Endothelial cell of umbilical vein (primary cell): Measurements from ENCODE around the gene C4BPA. TPM values are rescaled to one million over a fixed set of nuclear protein-coding genes. Genes with fewer than 3 reads are reported as not detected.

Source experiments
- BruUV-seq: library from RNA; stranded (reverse); fragments of 400-500 nt; replicated peaks from 2 replicates; lab custom pipeline; 2021; lab: Mats Ljungman, UMichigan
- CTCF ChIA-PET: fragments of 300-600, 350-600 bp; sonication (Branson Sonifier 250); formaldehyde crosslinking; loops from one replicate; lab custom pipeline; 2021; ENCODE audit warnings: antibody characterized with exemption, inconsistent platforms; lab: Charles Lee
- POLR2A ChIA-PET: fragments of 300-600, 350-600 bp; sonication (Branson Sonifier 250); formaldehyde crosslinking; loops from one replicate; lab custom pipeline; 2021; ENCODE audit warnings: antibody characterized with exemption, inconsistent platforms; lab: Charles Lee
- DNase-seq: peaks from one replicate; pipeline ENCODE4 v3.0.0-alpha.2; 2011; ENCODE audit warnings: low read depth, low spot score
- FAIRE-seq: peaks from 2 replicates; lab custom pipeline; 2011; peaks lifted over from hg19 to GRCh38; lab: Jason Lieb, UNC
- H2AFZ ChIP-seq: 2 replicates; pipeline ENCODE4 v1.6.0; 2012; ENCODE audit warnings: low read depth, low read length, control low read depth, inconsistent platforms
- H3K27ac ChIP-seq: 2 replicates; pipeline ENCODE4 v1.5.1; 2011; ENCODE audit warnings: low read depth, mild to moderate bottlenecking, control low read depth, low read length, moderate library complexity; ENCODE audit not compliant: insufficient read depth
- H3K27me3 ChIP-seq, 2 experiments: 2 replicates each; pipeline versions ENCODE4 v1.6.0 to v1.6.1; 2011; ENCODE audit warnings: low read length in 2 of 2, mixed read lengths in 1 of 2; ENCODE audit not compliant: control insufficient read depth in 2 of 2, insufficient read depth in 2 of 2
- H3K36me3 ChIP-seq, 2 experiments: 2 replicates in 1 of 2; 3 replicates in 1 of 2; pipeline ENCODE4 v1.5.1; 2011; ENCODE audit warnings: low read length in 2 of 2, mild to moderate bottlenecking in 1 of 2, moderate library complexity in 1 of 2; ENCODE audit not compliant: control insufficient read depth in 2 of 2, insufficient read depth in 2 of 2; ENCODE audit errors: extremely low read depth in 1 of 2
- H3K4me1 ChIP-seq: 3 replicates; pipeline ENCODE4 v1.5.1; 2011; ENCODE audit warnings: mild to moderate bottlenecking, low read length; ENCODE audit not compliant: control insufficient read depth, insufficient read depth; ENCODE audit errors: extremely low read depth
- H3K4me2 ChIP-seq: 2 replicates; pipeline ENCODE4 v1.6.1; 2011; ENCODE audit warnings: low read length, control low read depth, mixed read lengths; ENCODE audit not compliant: insufficient read depth
- H3K4me3 ChIP-seq, 3 experiments: fragments of 200-600 bp in 1 of 3; sonication (generic), shearing (Covaris generic) in 1 of 3; replicated peaks in 1 of 3; 2 replicates each; pipeline ENCODE4 v1.5.1; 2011 to 2016; ENCODE audit warnings: control low read depth in 3 of 3, low read length in 3 of 3, mild to moderate bottlenecking in 2 of 3, inconsistent platforms in 1 of 3, low read depth in 1 of 3, moderate library complexity in 1 of 3; ENCODE audit not compliant: insufficient read depth in 1 of 3
- H3K79me2 ChIP-seq: 2 replicates; pipeline ENCODE4 v1.6.0; 2012; ENCODE audit warnings: low read length, inconsistent platforms; ENCODE audit not compliant: control insufficient read depth, insufficient read depth
- H3K9ac ChIP-seq: replicated peaks from 2 replicates; pipeline ENCODE3; 2011; ENCODE audit warnings: low read length, control low read depth; ENCODE audit not compliant: insufficient read depth; ENCODE audit errors: extremely low read depth
- H3K9me1 ChIP-seq: replicated peaks from 3 replicates; pipeline ENCODE4 v1.6.0; 2011; ENCODE audit warnings: mild to moderate bottlenecking, low read length; ENCODE audit not compliant: control insufficient read depth, insufficient read depth; ENCODE audit errors: extremely low read depth
- H3K9me3 ChIP-seq: replicated peaks from 2 replicates; pipeline ENCODE4 v1.5.1; 2012; ENCODE audit warnings: low read length, inconsistent platforms; ENCODE audit not compliant: control insufficient read depth, insufficient read depth
- H4K20me1 ChIP-seq: replicated peaks from 2 replicates; pipeline ENCODE3; 2011; ENCODE audit warnings: mild to moderate bottlenecking, low read length; ENCODE audit not compliant: control insufficient read depth, insufficient read depth; ENCODE audit errors: extremely low read depth
- CTCF ChIP-seq, 2 donors: IDR thresholded peaks; 1 replicate in 1 of 2; 2 replicates in 1 of 2; pipeline ENCODE4 v1.5.1; 2011; ENCODE audit warnings: low read length in 2 of 2, mild to moderate bottlenecking in 2 of 2, moderate library complexity in 2 of 2, control low read depth in 1 of 2, inconsistent platforms in 1 of 2, low read depth in 1 of 2; ENCODE audit not compliant: insufficient read depth in 1 of 2; ENCODE audit errors: extremely low read depth in 1 of 2
- EZH2 ChIP-seq: IDR thresholded peaks from 2 replicates; pipeline ENCODE4 v1.6.1; 2012; ENCODE audit warnings: borderline replicate concordance, low read depth, mild to moderate bottlenecking, moderate library complexity, low read length, inconsistent platforms; ENCODE audit not compliant: severe bottlenecking
- FOS ChIP-seq: IDR thresholded peaks from 2 replicates; pipeline ENCODE4 v1.6.1; 2011; ENCODE audit warnings: mild to moderate bottlenecking, low read length, moderate library complexity, borderline replicate concordance; ENCODE audit not compliant: insufficient read depth
- GATA2 ChIP-seq: IDR thresholded peaks from 2 replicates; pipeline ENCODE4 v1.7.0; 2011; ENCODE audit warnings: low read depth, mild to moderate bottlenecking, moderate library complexity, mixed read lengths, low read length; ENCODE audit not compliant: insufficient read length, insufficient read depth
- JUN ChIP-seq: IDR thresholded peaks from 2 replicates; pipeline ENCODE4 v1.6.1; 2011; ENCODE audit warnings: borderline replicate concordance, low read depth; ENCODE audit not compliant: insufficient read length, insufficient read depth
- MAX ChIP-seq: IDR thresholded peaks from 2 replicates; pipeline ENCODE4 v1.6.1; 2011; ENCODE audit not compliant: insufficient read depth, insufficient read length
- MYC ChIP-seq: IDR thresholded peaks from one replicate; pipeline ENCODE4 v1.6.1; 2011; ENCODE audit warnings: mild to moderate bottlenecking, low read depth, low read length
- POLR2A ChIP-seq: IDR thresholded peaks from 2 replicates; pipeline ENCODE4 v1.6.1; 2012; ENCODE audit warnings: low read depth, mild to moderate bottlenecking, control low read depth, low read length
- POLR2AphosphoS5 ChIP-seq: IDR thresholded peaks from 2 replicates; pipeline ENCODE4 v1.6.1; 2012; ENCODE audit warnings: low read depth, mild to moderate bottlenecking, control low read depth, low read length, moderate library complexity; ENCODE audit not compliant: insufficient read depth
- dilution Hi-C: fragments of 300-500 bp; cut with MboI; formaldehyde crosslinking; loops from one replicate; pipeline ENCODE4 v1.15.0; 2019; ENCODE audit warnings: low sequenced_read_pairs; ENCODE audit not compliant: extremely low pct_ligation_motif_present
- intact Hi-C: fragments of 100-400 bp; cut with micrococcal nuclease; formaldehyde crosslinking; loops from one replicate; pipeline ENCODE4 v1.10.0; 2022
- polyA plus RNA-seq, 4 experiments: library from polyadenylated mRNA; depleted of rRNA in 3 of 4; stranded (reverse) in 3 of 4; unstranded in 1 of 4; fragments of >200 nt; gene quantifications; 2 replicates each; pipeline versions ENCODE4 v1.2.1 to v1.2.3, GENCODE V29; 2011 to 2012; ENCODE audit warnings: missing spikeins in 1 of 4
- total RNA-seq: library from RNA; stranded (reverse); gene quantifications from 2 replicates; pipeline ENCODE4 v1.2.3, GENCODE V29; 2021

Gene C4BPA
- total and polyA plus RNA-seq, 2 donors (not counting 3 experiments of a cell fraction or from before 2014, with no cell fraction given) = not detected

GRCh38 chr1:207152792-207153468 lies 48.9 kb downstream of the C4BPA start:
- no peak for TF ChIP-seq EZH2
- TF ChIP-seq GATA2 = no peak
- no peak for TF ChIP-seq CTCF (IDR thresholded peaks at IDR 0.05; ENCODE audit: extremely low read depth in 1 of 2, insufficient read depth in 1 of 2, low read depth in 1 of 2, low read length in 2 of 2)
- no peak for TF ChIP-seq POLR2A
- TF ChIP-seq MYC = no peak
- no peak for TF ChIP-seq MAX
- TF ChIP-seq JUN = no peak
- no peak for TF ChIP-seq POLR2AphosphoS5
- no peak for TF ChIP-seq FOS
- no peak overlapping the region for H3K4me3 ChIP-seq
- dilution Hi-C loops = no loop called here
- intact Hi-C loops = no loop called here
- H3K27me3 ChIP-seq = no peaks in the 10 kb centered on the region
- no TSS peak for BruUV-seq
- no peaks in the 10 kb centered on the region for H3K9me1 ChIP-seq
- H4K20me1 ChIP-seq = no peaks in the 10 kb centered on the region
- H3K36me3 ChIP-seq = no peaks in the 10 kb centered on the region
- H3K9ac ChIP-seq = no peak overlapping the region
- no peak overlapping the region for H3K4me2 ChIP-seq
- no peak overlapping the region for H3K27ac ChIP-seq
- CTCF ChIA-PET = no interaction called here
- no peaks in the 10 kb centered on the region for H3K79me2 ChIP-seq
- H3K4me1 ChIP-seq = peaks cover 7% of the 10 kb centered on the region
- POLR2A ChIA-PET = no interaction called here
- no peaks in the 10 kb centered on the region for H3K9me3 ChIP-seq
- H2AFZ ChIP-seq = no peak overlapping the region
- DNase-seq = no peak
- no peak for FAIRE-seq
